SKM-1 (cell line): ENCODE results near the gene MS4A10.

Experiments used
- DNase-seq: peaks from one replicate; lab custom pipeline; 2025; ENCODE audit not compliant: unreplicated experiment; lab: John Stamatoyannopoulos, UW

MS4A10 gene

GRCh38 chr11:60847281-60847680, 62.1 kb downstream of the MS4A10 start:
- no peak for DNase-seq

DNA sequence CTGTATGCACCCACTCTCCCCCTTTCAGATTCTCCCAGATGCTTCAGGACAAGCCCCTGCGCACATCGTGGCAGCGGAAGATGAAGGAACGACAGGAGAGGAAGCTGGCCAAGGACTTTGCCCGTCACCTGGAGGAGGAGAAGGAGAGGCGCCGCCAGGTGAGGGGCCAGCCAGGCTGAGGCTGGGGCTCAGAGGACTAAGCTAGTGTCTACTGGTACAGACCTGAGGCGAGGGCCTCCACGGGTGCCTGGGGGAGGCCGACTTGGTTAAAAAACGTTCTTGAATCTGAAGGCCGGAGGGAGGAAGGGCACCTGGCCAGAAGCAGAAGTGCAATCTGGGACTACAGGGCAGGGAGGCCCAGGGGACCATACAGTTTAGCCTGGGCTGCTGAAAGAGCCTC, 62.8 kb downstream of the MS4A10 start:
- no peak for DNase-seq

- DNase-seq: peak; percentile 44
These were observed 63.6 kb downstream of the MS4A10 start for GRCh38 chr11:60848714-60849151.

- no peak for DNase-seq
These were observed 64.7 kb downstream of the MS4A10 start for GRCh38 chr11:60849641-60850520.
